GM21717 (cell line): ENCODE data around the gene HELZ2.
"Not testable (repeated sequence)": the region's sequence is repeated elsewhere in the genome, so short reads cannot be mapped to it uniquely, and the experiment has no call there.

Experiments
- ATAC-seq: cut with Tn5 transposase; IDR thresholded peaks from one replicate; pipeline ENCODE4 v1.9.1; 2021; ENCODE audit warnings: mild to moderate bottlenecking, moderate library complexity; ENCODE audit not compliant: unreplicated experiment

Gene HELZ2

DNA sequence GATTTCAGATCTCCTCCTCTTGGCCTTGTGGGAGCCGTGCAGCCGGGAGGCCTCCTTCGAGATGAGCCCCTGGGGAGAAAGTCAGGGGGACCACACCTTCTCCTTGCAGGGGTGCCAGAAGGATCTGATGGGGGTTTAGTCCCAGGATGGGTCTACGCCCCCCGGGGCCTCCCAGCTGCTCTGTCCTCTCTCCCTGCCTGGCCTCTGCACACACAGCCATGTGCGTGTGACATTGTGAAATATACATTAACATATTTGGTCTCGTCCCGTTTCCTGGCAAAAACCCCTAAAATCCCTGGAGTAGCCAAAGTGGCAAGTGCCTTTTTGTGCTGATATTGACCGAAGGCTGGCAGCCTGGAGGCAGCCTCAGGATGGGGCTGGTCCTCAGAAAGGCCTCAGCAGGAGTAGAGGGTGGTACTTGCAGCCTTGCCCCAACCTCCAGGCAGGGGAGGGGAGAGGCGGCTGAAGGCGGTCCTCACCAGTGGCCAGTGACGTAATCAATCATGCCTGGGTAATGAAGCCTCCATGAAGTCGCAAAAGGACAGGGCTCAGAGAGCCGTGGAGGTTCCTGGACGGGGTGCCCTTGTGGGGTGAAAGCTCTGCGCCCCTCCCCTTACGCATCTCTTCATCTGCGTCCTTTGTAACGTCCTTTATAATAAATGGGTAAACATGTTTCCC lies 5.1 kb upstream of the HELZ2 start:
- ATAC-seq: no peak

DNA sequence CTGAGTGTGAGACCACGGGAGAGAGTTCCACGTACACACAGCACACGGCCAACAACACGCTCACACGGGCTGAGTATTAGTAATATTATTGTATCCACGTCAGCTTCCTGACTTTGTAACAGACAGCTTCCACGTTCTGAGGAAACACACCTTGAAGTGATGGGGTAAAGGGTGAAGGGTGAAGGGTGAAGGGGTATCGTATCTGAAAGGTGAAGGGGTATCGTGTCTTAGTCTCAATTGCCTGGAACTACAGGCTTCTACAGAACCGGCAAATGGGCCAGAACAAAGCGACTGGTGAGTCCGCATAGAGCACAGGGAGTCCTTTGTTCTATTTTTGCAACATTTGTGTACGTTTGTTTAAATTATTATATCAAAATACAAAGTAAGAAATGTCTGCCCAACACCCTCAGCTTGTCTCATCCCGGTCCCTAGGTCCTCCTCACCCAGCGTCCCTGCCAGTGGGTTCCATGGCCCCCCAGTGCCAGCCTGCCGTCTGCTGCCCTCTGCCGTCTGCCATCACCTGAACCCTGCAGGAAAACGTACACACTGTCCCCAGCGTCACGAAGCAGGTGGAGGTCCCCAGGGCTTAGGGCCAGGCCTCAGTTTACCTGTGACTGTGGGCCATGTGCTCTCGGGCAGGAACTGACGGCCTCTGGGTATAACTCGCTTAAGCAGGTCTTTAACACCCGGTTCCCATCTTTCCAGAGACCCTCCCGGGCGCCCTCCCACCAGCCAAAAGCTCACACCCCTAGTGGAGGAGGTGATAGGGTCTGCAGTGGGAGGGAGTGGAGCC lies 4.4 kb upstream of the HELZ2 start:
- ATAC-seq: no peak

DNA sequence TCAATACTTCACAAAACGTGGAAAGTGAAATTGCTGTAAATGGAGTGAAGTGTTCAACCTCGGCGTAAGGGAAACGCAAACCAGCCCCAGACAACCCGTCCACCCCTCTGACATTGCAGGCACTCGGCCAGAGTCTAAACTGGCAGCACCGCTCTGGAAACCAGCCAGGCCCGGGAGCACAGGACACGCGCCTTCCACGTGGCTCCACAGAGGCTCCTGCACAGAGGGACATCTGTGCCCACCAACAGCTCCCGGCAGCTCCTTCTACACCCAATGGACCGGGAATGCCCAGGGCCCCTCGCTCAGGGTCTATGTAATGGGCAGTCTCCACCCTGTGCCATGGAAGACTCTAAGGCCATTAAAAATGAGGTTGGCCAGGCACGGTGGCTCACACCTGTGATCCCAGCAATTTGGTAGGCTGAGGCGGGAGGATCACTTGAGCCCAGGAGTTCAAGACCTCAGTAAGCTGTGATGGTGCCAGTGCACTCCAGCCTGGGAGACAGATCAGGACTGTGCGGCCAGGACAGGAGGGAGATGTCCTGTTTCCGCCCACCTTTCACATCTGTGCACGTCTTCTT lies 3.4 kb upstream of the HELZ2 start:
- no peak for ATAC-seq

DNA sequence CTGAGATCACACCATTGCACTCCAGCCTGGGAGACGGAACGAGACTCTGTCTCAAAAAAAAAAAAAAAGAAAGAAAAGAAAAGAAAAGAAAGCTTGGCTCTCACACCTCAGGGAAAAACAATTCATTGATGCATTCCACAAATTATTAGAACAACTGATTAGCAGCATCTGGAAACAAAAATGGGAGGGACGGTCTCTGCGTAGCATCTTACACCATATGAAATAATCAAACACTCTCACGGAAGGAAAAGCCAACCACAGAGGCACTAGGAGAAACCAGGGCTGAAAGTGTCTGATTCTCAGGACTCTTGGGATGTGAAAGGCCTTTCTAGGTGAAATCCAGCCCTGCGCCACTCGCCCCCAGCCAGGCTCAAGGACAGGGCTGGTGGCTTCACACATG lies 2.3 kb upstream of the HELZ2 start:
- ATAC-seq: no peak

DNA sequence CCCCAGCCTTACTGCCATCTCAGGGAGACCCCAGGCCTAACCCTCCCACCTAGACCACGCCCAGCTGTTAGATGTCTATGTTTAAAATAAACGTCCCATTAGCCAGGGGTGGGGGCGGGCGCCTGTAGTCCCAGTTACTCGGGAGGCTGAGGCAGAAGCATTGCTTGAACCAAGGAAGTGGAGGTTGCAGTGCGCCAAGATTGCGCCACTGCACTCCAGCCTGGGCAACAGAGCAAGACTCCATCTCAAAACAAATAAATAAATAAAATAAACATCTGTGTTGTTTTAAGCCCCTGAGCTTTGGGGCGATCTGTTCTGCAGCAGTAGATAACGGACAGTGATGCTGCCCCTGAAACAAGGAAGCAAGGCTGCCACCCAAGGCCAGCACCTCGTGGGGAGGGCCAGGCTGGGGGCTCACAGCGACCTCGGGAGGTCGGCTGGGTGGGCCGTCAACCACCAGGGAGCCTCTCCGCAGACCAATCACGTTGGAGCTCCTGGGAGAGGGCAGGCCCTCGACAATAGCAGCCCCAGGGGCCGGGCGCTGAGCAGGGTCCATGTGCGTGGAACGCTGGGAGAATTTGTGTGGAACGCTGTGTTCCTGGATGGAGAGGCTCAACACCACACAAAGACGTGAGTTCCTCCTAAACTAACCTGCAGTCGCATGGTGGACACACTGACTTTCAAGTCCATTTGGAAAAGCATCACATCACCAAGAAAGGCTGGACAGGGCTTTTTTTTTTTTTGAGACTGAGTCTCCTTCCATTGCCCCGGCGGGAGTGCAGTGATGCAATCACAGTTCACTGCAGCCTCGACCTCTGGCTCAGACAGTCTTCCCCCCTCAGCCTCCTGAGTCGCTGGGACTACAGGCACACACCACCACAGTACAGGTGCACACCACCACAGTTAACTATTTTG lies 1.0 kb upstream of the HELZ2 start:
- no peak for ATAC-seq

DNA sequence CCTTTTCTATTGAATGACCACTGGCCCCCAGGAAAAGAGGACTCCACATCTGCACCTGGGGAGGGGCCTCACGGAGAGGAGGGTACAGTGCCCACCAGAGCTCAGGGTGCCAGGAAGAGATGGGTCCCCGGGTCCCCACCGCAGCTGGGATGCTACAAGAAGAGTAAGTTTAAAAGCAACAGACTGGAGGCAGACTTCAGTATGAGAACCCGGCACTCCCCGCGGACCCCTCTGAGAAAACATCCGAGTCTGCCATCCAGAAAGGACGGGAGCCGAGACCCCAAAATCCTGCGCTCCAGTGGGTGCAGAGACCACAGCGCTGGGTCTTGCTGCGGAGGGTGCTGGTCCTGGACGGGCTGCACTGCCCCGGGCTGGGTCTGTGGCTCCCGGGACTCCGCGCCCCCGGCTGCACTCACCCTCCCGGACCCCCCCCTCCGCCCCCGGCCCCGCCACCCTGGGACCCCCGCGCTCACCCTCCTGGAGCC lies 350 bp downstream of the HELZ2 start:
- no peak for ATAC-seq

DNA sequence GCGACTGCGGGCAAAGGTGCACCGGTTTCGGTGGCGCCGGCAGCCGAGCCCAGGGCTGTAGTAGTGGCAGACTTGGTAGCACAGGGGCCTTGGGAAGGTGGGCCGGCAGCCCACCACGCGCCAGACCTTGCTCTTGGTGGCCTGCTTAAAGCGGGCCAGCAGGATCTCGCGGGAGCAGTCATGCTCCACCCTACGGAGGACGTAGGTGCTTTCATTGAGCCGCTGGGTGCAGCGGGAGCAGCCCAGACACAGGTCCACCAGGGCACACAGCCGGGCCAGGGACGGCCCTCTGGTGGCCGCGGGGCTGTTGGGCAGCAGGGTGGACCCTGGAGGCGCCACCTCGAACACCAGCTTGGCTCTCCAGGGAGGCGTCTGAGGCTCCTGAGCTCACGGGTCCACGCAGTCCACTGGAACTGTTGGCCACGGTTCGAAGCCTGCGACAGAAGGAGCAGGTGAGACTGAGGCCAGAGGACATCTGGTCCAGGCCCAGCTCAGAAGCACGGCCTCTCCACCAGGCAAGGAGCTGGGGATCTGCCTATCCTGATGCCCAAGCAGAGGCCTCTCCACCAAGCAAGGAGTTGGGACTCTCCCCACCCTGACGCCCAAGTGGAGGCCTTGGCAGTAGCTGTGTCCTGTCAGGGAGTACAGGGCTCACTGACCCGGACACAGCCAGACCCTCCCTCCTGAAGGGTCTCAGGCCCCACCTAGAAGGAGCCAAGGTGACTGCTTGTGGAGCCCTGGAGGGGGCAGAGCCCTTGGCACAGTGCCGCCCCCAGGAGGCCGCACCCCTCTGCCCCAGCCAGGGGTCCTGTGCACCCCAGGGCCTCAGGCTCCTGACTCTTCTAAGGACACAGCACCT lies 1.0 kb downstream of the HELZ2 start:
- no peak for ATAC-seq

DNA sequence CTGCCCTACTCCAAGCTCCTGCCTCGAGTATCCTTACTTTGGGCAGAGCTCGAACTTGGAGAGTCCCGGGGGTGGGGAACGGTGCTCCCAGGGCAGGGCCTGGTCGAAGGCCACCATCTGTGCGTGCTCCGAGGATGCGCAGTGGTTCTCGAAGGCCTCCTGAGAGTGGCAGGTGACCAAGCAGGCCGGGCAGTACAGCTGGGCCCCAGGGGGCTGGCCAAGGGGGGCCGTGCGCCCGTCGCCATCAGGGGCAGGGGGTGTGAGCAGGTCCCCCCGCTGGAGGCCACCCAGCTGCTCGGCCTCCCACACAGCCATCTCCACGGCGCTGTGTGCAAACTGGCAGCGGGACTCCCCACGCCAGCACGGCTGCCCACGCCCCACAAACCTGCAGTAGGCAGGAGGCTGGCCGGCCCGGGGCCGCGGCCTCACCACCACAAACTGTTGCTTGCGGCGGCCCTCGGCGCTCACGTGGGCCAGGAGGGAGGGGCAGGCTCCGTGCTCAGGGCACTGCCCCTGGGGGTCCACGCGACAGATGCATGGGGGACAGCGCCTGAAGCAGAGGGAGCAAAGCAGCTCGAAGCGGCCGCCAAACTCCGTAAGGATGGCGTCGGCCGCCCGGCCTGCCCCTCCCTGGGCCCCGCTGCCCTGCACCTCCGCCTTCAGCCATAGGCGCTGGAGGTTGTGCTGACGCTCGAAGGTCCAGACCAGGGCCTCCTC lies 1.8 kb downstream of the HELZ2 start:
- ATAC-seq: no peak

DNA sequence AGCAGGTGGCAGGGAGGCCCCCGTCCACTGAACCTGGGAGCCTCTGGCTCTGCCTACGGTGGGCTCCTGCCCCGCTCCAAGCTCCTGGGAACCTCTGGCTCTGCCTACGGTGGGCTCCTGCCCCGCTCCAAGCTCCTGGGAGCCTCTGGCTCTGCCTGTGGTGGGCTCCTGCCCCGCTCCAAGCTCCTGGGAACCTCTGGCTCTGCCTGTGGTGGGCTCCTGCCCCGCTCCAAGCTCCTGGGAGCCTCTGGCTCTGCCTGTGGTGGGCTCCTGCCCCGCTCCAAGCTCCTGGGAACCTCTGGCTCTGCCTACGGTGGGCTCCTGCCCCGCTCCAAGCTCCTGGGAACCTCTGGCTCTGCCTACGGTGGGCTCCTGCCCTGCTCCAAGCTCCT lies 3.0 kb downstream of the HELZ2 start:
- not testable (repeated sequence) for ATAC-seq

DNA sequence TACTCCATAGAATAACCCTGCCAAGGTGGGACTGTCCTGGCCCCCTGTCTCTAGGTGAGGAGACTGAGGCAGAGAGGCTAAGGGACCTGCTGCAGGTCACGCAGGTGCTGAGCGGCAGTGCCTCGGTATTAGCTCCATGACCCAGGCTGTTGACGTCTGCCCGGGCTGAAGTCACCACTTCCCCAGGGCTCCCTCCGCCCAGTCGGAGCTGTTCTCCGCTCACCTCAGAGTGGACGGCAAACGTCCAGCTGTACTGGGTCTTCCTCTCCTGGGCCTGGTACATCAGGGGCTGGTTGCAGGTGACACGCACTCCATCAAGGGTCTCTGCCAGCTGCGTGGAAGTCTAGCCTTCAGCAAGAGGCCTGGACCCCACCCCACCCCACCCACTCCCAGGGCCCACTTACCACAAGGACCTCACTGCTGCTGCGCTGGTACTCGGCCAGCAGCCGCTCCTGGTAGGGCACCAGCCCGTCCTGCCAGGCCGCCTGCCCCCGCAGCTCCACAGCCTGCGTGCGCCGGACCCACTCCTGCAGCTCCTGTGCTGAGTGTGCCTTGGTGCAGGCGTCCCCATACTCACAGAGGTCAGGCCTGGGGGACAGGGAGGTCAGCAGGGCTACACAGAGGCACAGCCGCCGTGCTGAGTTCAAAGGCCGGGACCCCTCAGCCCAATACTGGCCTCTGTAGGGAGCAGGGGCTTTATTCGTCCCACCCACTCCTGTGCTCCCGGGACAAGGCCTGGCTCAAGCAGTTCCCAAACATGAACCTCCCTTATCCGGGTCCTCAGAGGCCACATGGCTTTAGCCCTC lies 3.6 kb downstream of the HELZ2 start:
- no peak for ATAC-seq

DNA sequence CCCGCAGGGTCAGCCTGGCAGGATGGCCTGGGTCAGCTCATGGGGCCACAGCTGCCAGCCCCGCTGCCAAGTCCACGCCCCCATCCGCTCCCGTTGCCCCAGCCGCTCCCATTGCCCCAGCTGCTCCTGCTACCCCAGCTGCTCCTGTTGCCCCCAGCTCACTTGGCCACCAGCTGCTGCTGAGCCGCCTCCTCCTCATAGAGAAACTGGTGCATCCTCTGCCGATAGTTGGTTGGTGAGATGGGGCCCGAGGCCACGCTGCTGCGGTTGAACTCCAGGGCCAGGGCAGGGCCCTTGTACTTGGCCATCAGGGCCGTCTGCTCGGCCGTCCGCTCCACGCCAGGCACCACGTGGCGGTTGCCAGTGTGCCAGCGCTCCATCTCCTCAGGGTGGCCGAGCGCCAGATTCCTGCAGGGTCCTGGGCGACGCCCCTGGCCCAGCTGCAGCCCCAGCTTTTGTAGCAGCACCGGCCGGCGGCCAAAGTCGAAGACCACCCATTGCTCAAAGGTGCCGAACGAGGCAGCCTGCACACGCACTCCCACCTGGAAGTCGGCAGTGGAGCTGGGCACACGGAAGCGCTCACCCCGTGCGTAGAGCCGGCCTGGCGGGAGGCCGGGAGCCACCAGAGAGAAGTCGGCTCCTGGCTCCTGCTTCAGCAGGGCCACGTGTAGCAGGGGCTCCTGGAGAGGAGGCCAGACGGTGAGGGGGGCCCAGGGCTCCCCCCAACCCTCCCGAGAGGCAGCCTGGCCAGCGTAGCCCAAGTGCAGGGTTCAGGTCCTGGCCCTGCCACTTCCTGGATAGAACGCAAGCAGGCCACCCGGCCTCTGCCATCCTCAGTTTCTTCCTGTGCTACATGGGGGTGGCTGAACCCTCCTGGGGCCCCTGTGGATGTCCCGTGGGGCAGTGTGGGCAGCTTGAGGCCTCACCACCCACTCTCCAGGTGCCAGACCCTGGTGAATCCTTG lies 4.8 kb downstream of the HELZ2 start:
- no peak for ATAC-seq

DNA sequence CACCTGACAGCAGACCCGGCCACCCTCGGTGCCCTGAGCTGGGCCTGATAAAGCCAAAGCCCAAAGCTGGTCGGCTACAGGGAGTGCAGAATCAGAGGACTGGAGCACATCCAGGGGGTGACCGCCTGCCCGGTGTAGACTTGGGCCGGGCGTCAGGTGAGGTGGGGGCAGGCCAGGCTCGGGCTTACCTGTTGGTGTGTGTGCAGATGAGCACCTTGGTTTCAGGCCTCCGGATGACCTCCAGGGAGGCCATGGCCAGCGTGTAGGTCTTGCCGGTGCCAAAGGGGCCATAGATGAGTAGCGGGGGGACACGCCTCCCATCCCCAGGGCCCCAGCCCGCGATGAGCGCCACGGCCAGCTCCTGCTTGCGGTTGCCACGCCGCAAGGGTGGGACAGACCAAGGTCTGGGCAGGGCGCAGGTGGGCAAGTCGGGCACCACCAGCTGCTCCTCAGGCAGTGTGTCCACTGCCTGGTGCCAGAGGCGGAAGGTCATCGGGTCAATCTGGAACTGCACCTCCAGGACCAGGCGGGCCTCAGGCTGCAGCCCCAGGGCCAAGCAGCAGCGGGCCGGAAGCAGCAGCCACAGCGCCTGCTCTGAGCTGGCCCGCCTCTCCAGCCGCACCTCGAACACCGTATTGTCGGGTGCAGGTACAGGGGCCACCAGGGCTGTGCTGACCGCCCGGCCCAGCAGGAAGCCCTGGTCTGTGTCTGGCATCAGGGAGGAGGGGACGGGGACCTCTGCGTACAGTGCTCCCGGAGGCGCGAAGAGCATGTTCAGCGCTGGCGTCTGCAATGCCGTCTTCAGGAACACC lies 5.7 kb downstream of the HELZ2 start:
- ATAC-seq: peak; percentile 8

DNA sequence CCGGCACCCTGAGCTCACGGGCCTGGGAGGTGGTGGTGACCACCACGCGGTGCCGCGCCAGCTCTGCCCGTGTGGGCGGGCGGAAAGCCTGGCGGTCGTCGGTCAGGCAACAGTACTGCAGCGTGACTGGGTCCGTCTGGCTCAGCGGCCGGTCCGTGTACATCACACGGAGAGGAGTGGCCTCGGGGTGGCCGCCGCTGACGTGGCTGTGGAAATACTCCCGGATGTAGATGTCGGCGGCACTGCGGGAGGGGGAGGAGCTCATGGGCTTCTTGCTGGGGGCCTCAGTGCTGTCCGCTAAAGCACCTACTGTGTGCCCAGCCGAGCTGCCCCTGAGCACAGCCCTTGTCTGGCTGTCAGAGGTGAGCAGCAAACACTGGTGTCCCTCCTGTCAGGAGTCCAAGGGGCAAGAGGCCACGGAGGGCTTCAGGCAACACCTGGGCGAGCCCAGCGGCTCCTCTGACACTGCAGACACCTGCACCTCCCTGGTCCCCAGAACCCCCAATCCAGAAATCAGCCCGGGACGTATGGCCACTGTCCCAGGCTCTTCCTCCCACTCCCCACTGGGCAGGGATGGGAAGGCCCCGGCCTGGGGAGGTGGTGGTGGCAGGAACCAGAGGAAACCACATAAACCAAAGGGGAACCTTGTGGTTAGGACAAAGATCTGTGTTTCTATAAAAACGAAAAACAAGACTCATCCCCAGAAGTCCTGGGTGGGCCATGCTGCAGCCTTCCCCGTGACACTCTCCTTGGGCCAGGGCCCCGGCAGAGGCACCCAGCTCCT lies 6.5 kb downstream of the HELZ2 start:
- peak; percentile 58 for ATAC-seq

DNA sequence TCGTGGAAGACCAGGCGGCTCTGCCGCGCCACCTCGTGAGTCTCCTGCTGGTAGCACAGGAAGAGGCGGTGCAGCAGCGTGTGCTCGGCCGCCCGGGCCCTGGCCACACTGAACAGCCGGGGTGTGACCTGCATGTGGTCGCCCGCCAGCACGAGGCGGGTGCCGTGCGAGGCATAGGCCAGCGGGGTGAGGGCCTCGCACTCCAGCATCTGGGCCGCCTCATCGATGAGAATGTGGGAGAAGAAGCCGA lies 7.0 kb downstream of the HELZ2 start:
- ATAC-seq: no peak

DNA sequence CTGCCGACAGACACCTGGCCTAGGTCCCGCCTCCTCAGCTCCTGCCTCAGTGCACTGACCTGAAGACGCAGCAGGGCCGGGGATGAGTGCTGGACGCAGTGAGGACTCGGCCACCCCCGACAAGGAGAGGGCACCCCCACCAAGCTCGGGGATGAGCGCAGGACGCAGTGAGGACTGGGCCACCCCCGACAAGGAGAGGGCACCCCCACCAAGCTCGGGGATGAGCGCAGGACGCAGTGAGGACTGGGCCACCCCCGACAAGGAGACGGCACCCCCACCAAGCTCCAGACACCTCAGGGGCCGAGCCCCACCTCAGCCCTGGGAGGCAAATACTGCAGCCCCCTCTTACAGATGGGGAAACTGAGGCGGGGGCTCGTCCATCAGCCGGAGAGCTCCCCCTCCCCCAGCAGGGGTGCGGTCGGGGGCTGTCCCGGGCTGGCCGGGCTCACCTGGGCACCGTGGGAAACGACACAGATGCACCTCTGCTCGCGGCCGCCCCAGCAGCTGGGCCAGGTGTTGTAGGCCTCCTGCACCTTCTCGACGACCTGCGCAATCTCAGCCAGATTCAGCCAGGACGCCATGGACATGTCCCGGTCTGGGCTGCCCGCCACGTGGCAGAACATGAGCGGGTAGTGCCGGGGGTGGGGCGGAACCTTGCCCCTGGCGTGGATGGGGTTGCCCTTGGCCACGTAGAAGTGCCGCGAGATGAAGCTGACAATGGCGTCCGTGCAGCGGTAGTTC lies 7.5 kb downstream of the HELZ2 start:
- no peak for ATAC-seq
